OCI-LY1 (cell line): ENCODE results near the gene LMNA.

Experiments
- H2AFZ ChIP-seq: fragments of 200-600 bp; sonication (generic), shearing (Covaris generic); 2 replicates; pipeline ENCODE4 v1.6.0; 2014; ENCODE audit warnings: antibody characterized with exemption, mild to moderate bottlenecking, low read length
- H3F3A ChIP-seq: fragments of 200-600 bp; sonication (generic), shearing (Covaris generic); 2 replicates; pipeline ENCODE4 v1.6.0; 2014; ENCODE audit warnings: mild to moderate bottlenecking, antibody characterized with exemption, low read length, moderate library complexity; ENCODE audit not compliant: insufficient read depth
- H3K27ac ChIP-seq: fragments of 200-600 bp; sonication (generic); 2 replicates; pipeline ENCODE4 v1.5.1; 2014; ENCODE audit warnings: low read length, mixed run types, mild to moderate bottlenecking, low read depth; ENCODE audit not compliant: poor library complexity, severe bottlenecking
- H3K27me3 ChIP-seq: fragments of 200-600 bp; sonication (generic); 2 replicates; pipeline ENCODE4 v1.6.0; 2014; ENCODE audit warnings: antibody characterized with exemption, mild to moderate bottlenecking, low read length, moderate library complexity; ENCODE audit not compliant: insufficient read depth
- H3K36me3 ChIP-seq: fragments of 200-600 bp; sonication (generic); 2 replicates; pipeline ENCODE4 v1.6.1; 2014; ENCODE audit warnings: mild to moderate bottlenecking, antibody characterized with exemption, low read length, moderate library complexity, mixed read lengths; ENCODE audit not compliant: insufficient read depth
- H3K4me1 ChIP-seq: fragments of 200-600 bp; sonication (generic); 2 replicates; pipeline ENCODE4 v1.5.1; 2014; ENCODE audit warnings: mild to moderate bottlenecking, low read length, moderate library complexity; ENCODE audit not compliant: insufficient read depth, severe bottlenecking
- H3K4me2 ChIP-seq: fragments of 200-600 bp; sonication (generic), shearing (Covaris generic); 2 replicates; pipeline ENCODE4 v1.6.1; 2014; ENCODE audit warnings: low read length
- H3K4me3 ChIP-seq: fragments of 200-600 bp; sonication (generic); 2 replicates; pipeline ENCODE4 v1.5.1; 2014; ENCODE audit warnings: low read length, low read depth, mild to moderate bottlenecking, mixed read lengths; ENCODE audit not compliant: poor library complexity, severe bottlenecking
- H3K79me2 ChIP-seq: fragments of 200-600 bp; shearing (Covaris generic); 2 replicates; pipeline ENCODE4 v1.6.1; 2016; ENCODE audit warnings: mixed run types, low read length, mixed read lengths; ENCODE audit not compliant: insufficient read depth
- H3K9ac ChIP-seq: fragments of 200-600 bp; sonication (generic), shearing (Covaris generic); 2 replicates; pipeline ENCODE4 v1.6.1; 2014; ENCODE audit warnings: mild to moderate bottlenecking, low read length, mixed read lengths
- H3K9me2 ChIP-seq: fragments of 200-600 bp; sonication (generic), shearing (Covaris generic); 2 replicates; pipeline ENCODE4 v1.6.1; 2014; ENCODE audit warnings: low read depth, mild to moderate bottlenecking, low read length, mixed read lengths
- H3K9me3 ChIP-seq: fragments of 200-600 bp; shearing (Covaris generic); 2 replicates; pipeline ENCODE4 v1.6.1; 2014; ENCODE audit warnings: low read length, mixed read lengths
- H4K20me1 ChIP-seq: fragments of 200-600 bp; sonication (generic), shearing (Covaris generic); 2 replicates; pipeline ENCODE4 v1.6.0; 2016; ENCODE audit warnings: mild to moderate bottlenecking, low read length; ENCODE audit not compliant: insufficient read depth
- EZH2 ChIP-seq: fragments of 200-600 bp; sonication (generic), shearing (Covaris generic); IDR thresholded peaks from 2 replicates; pipeline ENCODE4 v1.8.0; 2017; ENCODE audit warnings: borderline replicate concordance, mixed run types, mild to moderate bottlenecking, antibody characterized with exemption, low read length, moderate library complexity, mixed read lengths
- TF ChIP-seq, protein P1 (sequence below): fragments of 200-600 bp; sonication (generic), shearing (Covaris generic); IDR thresholded peaks from 2 replicates; pipeline ENCODE4 v1.5.1; 2017; ENCODE audit warnings: mild to moderate bottlenecking, antibody characterized with exemption, low read length, moderate library complexity, mixed read lengths

LMNA gene

DNA sequence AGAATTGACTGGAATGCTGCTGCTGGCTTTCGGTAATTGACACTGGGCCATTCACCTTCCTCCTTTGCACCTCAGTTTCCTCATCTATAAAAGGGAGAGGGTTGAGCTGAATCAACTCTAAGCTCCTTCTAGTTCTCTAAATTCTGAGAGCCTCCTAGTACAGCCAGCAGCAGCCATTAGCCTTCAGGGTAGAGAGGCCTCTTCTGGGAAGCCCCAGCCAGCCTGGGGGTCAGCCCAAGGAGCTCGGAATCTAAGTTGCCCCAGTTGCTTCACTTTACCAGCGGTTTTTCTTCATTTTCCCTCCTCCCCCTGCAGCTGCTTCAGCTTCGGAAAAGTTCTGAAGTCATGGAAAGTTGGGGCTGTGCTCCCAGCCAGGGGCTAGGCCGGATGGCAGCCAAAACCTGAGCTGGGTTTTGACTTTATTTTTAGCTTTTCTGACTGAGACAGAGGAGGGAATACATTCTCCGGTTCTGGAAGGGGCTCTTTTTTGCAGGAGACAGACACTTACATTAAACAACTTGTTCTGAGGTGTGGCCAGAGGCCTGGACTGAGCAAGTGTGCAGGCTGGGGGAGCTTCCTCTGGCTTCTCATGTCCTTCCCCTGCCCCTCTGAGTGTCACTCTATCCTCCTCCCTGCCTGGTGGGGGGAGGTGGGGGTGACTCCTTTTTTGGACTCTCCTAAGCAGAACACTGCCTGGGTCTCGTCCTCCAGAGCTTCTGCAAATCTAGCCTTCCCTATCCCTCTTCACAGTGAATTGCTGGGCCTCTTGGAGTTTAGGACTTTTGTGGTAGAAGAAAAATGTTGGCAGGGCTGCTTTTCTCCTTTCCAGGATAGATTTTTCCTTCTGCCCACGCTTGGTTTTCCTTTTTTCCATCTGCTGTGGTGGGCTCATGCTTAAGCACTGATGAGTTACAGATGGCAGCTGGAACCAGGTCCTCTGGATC is 14.4 kb downstream of the LMNA start:
- Histone ChIP-seq H3K79me2 (no peaks in the 10 kb centered on the region), H3F3A (no peaks in the 10 kb centered on the region), H3K9ac (no peak overlapping the region)

DNA sequence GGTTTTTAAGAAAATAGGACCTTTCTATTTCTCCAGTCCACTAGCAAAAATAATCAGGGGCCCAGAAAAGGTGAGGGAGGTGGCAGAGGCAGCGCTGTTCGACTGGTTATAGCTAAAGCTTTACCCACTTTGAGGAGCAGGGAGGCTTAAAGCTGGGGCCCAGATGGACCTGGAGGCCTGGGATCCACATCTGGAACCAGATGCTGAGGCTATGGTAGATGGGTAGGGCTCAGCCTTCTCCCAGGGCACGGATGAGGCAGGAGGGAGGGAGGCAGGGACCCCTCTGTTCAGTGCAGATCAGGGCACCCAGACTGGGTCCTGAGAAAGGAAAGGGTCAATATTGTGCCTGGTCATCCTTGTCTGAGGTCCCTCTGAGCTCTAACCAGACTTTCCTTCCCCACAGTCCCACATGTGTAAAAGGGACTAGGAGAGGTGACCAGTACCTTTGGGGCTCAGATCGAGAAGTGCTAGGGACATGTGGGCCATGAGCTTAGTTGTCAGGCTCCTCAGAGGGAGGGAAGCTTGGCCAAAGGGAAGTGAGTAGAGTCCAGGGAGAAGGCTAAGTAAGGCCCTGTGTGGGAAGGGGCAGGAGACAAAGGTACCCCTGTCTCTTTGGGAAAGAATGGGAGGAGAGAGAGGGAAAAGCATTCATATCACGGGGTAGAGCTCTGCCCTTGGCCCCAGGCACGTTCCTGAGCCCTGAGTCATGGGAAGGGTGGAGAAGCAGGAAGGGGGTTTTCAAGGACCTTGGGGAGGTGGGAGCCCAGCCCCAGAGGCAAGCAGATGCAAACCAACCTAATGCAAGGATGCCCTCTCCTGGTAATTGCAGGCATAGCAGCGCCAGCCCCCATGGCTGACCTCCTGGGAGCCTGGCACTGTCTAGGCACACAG is 15.4 kb downstream of the LMNA start:
- Histone ChIP-seq H3F3A (no peaks in the 10 kb centered on the region), H3K4me2 (no peak overlapping the region), H3K9ac (no peak overlapping the region), H3K4me3 (no peak overlapping the region), H3K9me3 (no peaks in the 10 kb centered on the region), H3K4me1 (peaks cover 11% of the 10 kb centered on the region), H4K20me1 (no peaks in the 10 kb centered on the region), H3K36me3 (no peaks in the 10 kb centered on the region), H3K9me2 (no peaks in the 10 kb centered on the region), H3K79me2 (no peaks in the 10 kb centered on the region), H3K27ac (no peak overlapping the region), H3K27me3 (0 out of 2 replicates have a peak, but pooled peaks cover 4% of the 10 kb centered on the region), H2AFZ (no peak overlapping the region)
- no peak for TF ChIP-seq EZH2
- TF ChIP-seq, protein P1, sequence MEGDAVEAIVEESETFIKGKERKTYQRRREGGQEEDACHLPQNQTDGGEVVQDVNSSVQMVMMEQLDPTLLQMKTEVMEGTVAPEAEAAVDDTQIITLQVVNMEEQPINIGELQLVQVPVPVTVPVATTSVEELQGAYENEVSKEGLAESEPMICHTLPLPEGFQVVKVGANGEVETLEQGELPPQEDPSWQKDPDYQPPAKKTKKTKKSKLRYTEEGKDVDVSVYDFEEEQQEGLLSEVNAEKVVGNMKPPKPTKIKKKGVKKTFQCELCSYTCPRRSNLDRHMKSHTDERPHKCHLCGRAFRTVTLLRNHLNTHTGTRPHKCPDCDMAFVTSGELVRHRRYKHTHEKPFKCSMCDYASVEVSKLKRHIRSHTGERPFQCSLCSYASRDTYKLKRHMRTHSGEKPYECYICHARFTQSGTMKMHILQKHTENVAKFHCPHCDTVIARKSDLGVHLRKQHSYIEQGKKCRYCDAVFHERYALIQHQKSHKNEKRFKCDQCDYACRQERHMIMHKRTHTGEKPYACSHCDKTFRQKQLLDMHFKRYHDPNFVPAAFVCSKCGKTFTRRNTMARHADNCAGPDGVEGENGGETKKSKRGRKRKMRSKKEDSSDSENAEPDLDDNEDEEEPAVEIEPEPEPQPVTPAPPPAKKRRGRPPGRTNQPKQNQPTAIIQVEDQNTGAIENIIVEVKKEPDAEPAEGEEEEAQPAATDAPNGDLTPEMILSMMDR, result peak; percentile 95

More for the DNA sequence above, 14.4 kb downstream of the LMNA start:
- Histone ChIP-seq H3K9me2 (no peaks in the 10 kb centered on the region), H3K4me2 (no peak overlapping the region), H3K4me1 (peaks cover 12% of the 10 kb centered on the region), H3K36me3 (no peaks in the 10 kb centered on the region), H3K9me3 (no peaks in the 10 kb centered on the region), H3K4me3 (no peak overlapping the region), H3K27me3 (0 out of 2 replicates have a peak, but pooled peaks cover 4% of the 10 kb centered on the region), H4K20me1 (no peaks in the 10 kb centered on the region), H2AFZ (no peak overlapping the region), H3K27ac (no peak overlapping the region)
- TF ChIP-seq, protein P1, result no peak
- TF ChIP-seq EZH2, result no peak

DNA sequence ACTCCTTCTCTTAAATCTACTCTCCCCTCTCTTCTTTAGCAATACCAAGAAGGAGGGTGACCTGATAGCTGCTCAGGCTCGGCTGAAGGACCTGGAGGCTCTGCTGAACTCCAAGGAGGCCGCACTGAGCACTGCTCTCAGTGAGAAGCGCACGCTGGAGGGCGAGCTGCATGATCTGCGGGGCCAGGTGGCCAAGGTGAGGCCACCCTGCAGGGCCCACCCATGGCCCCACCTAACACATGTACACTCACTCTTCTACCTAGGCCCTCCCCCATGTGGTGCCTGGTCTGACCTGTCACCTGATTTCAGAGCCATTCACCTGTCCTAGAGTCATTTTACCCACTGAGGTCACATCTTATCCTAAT is 16.0 kb downstream of the LMNA start:
- Histone ChIP-seq H3K9me3 (no peaks in the 10 kb centered on the region), H4K20me1 (no peaks in the 10 kb centered on the region), H3K9me2 (no peaks in the 10 kb centered on the region), H2AFZ (no peak overlapping the region), H3K4me3 (no peak overlapping the region), H3K36me3 (no peaks in the 10 kb centered on the region), H3K27ac (no peak overlapping the region), H3F3A (no peaks in the 10 kb centered on the region), H3K4me1 (peaks cover 11% of the 10 kb centered on the region), H3K27me3 (0 out of 2 replicates have a peak, but pooled peaks cover 4% of the 10 kb centered on the region), H3K79me2 (no peaks in the 10 kb centered on the region), H3K9ac (no peak overlapping the region), H3K4me2 (no peak overlapping the region)
- TF ChIP-seq, protein P1, result no peak; the same call in 1 of the 2 replicates
- TF ChIP-seq EZH2, result no peak
